Measurements from ENCODE around the gene TANK.

DNA sequence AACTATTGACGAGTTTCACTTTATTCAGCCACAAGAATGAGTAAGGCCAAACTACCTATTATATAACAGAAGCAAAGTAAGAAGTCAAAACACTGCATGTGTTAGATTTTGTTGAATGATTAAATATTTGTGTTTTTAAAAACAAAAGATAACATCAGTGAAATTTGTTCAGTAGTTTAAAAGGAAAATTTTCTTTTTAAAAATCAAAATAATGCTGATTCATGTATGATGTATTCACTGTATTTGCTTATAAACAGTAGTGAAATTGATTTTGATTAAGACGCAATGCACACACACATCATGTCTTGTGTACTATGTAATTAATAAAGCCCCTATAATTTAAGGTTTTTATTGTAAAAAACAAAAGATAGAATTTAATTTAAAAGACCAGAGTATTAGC is 74.4 kb downstream of the TANK start:
- no peak for TF ChIP-seq EP300 (IDR thresholded peaks at IDR 0.05)
- TF ChIP-seq CTCF (IDR thresholded peaks at IDR 0.05): no peak
- no peak for TF ChIP-seq POLR2AphosphoS5 (IDR thresholded peaks at IDR 0.05)

Measured in stomach (tissue), 4 donors.